Measurements from ENCODE around the gene OR5B21. TPM values are rescaled to one million over a fixed set of nuclear protein-coding genes. Genes with fewer than 3 reads are reported as not detected.

Gene OR5B21
- total RNA-seq, 1 donor = not detected

- no peaks in the 10 kb centered on the region for H4K20me1 ChIP-seq (ENCODE audit: insufficient read depth, low read length)
- peak; percentile 88 for DNase-seq (ENCODE audit: insufficient read length, low spot score, missing footprints)
- no peak overlapping the region for H3K27ac ChIP-seq (ENCODE audit: low read depth, low read length)
- H3K4me2 ChIP-seq (ENCODE audit: insufficient read depth, low read length) = peak overlapping the region; percentile 53
- peak overlapping the region; percentile 16 for H3K4me3 ChIP-seq (ENCODE audit: insufficient read depth, low read length)
- H2AFZ ChIP-seq (ENCODE audit: low read length) = peak overlapping the region; percentile 1
- peaks cover 4% of the 10 kb centered on the region for H3K4me1 ChIP-seq (ENCODE audit: insufficient read depth, low read length)
- no peaks in the 10 kb centered on the region for H3K27me3 ChIP-seq (ENCODE audit: insufficient read depth, low read length)
- H3K36me3 ChIP-seq (ENCODE audit: insufficient read depth, low read length) = peaks cover 11% of the 10 kb centered on the region
- no peaks in the 10 kb centered on the region for H3K79me2 ChIP-seq (ENCODE audit: insufficient read depth, low read length)
- TF ChIP-seq CTCF (IDR thresholded peaks at IDR 0.05; ENCODE audit: extremely low read depth, low read depth, low read length) = peak; percentile 72
- no peaks in the 10 kb centered on the region for H3K9me3 ChIP-seq (ENCODE audit: low read depth, low read length)
Observed at GRCh38 chr11:58524232-58525036, 16.5 kb upstream of the OR5B21 start.

- Histone ChIP-seq H3K9me3 (ENCODE audit: low read depth, low read length) (no peaks in the 10 kb centered on the region), H3K27me3 (ENCODE audit: insufficient read depth, low read length) (no peaks in the 10 kb centered on the region), H3K27ac (ENCODE audit: low read depth, low read length) (no peak overlapping the region), H4K20me1 (ENCODE audit: insufficient read depth, low read length) (no peaks in the 10 kb centered on the region), H3K4me3 (ENCODE audit: insufficient read depth, low read length) (no peak overlapping the region), H3K36me3 (ENCODE audit: insufficient read depth, low read length) (no peaks in the 10 kb centered on the region), H3K4me1 (ENCODE audit: insufficient read depth, low read length) (no peaks in the 10 kb centered on the region), H2AFZ (ENCODE audit: low read length) (no peak overlapping the region), H3K79me2 (ENCODE audit: insufficient read depth, low read length) (no peaks in the 10 kb centered on the region), H3K4me2 (ENCODE audit: insufficient read depth, low read length) (peak overlapping the region; percentile 32)
- peak; percentile 81 for TF ChIP-seq CTCF (IDR thresholded peaks at IDR 0.05; ENCODE audit: extremely low read depth, low read depth, low read length)
- DNase-seq (ENCODE audit: insufficient read length, low spot score, missing footprints) = peak; percentile 70
Observed at GRCh38 chr11:58513747-58514367, 6.0 kb upstream of the OR5B21 start.

GRCh38 chr11:58511636-58512035, 3.7 kb upstream of the OR5B21 start:
- no peak for DNase-seq (ENCODE audit: insufficient read length, low spot score, missing footprints)
- H3K36me3 ChIP-seq (ENCODE audit: insufficient read depth, low read length) = no peaks in the 10 kb centered on the region
- TF ChIP-seq CTCF (IDR thresholded peaks at IDR 0.05; ENCODE audit: extremely low read depth, low read depth, low read length) = no peak
- H3K79me2 ChIP-seq (ENCODE audit: insufficient read depth, low read length) = no peaks in the 10 kb centered on the region
- no peaks in the 10 kb centered on the region for H3K4me1 ChIP-seq (ENCODE audit: insufficient read depth, low read length)
- no peak overlapping the region for H2AFZ ChIP-seq (ENCODE audit: low read length)
- no peaks in the 10 kb centered on the region for H3K9me3 ChIP-seq (ENCODE audit: low read depth, low read length)
- H3K4me2 ChIP-seq (ENCODE audit: insufficient read depth, low read length) = no peak overlapping the region
- no peak overlapping the region for H3K4me3 ChIP-seq (ENCODE audit: insufficient read depth, low read length)
- H4K20me1 ChIP-seq (ENCODE audit: insufficient read depth, low read length) = no peaks in the 10 kb centered on the region
- no peak overlapping the region for H3K27ac ChIP-seq (ENCODE audit: low read depth, low read length)
- no peaks in the 10 kb centered on the region for H3K27me3 ChIP-seq (ENCODE audit: insufficient read depth, low read length)

- Histone ChIP-seq H2AFZ (ENCODE audit: low read length) (no peak overlapping the region), H3K27me3 (ENCODE audit: insufficient read depth, low read length) (no peaks in the 10 kb centered on the region), H3K4me2 (ENCODE audit: insufficient read depth, low read length) (no peak overlapping the region), H3K9me3 (ENCODE audit: low read depth, low read length) (no peaks in the 10 kb centered on the region), H4K20me1 (ENCODE audit: insufficient read depth, low read length) (no peaks in the 10 kb centered on the region), H3K79me2 (ENCODE audit: insufficient read depth, low read length) (no peaks in the 10 kb centered on the region), H3K36me3 (ENCODE audit: insufficient read depth, low read length) (no peaks in the 10 kb centered on the region), H3K4me3 (ENCODE audit: insufficient read depth, low read length) (no peak overlapping the region), H3K4me1 (ENCODE audit: insufficient read depth, low read length) (no peaks in the 10 kb centered on the region), H3K27ac (ENCODE audit: low read depth, low read length) (no peak overlapping the region)
- no peak for DNase-seq (ENCODE audit: insufficient read length, low spot score, missing footprints)
- no peak for TF ChIP-seq CTCF (IDR thresholded peaks at IDR 0.05; ENCODE audit: extremely low read depth, low read depth, low read length)
Observed at GRCh38 chr11:58509748-58510147, 1.8 kb upstream of the OR5B21 start.
